ENCODE measurements around the gene AP4B1.
A peak's percentile ranks its signal among the peaks of the same experiment; 100 is the strongest.

AP4B1 gene

GRCh38 chr1:113937146-113937545 is 32.5 kb upstream of the AP4B1 start:
- peak overlapping the region; percentile 41 for H3K4me3 Mint-ChIP-seq
- H3K27me3 Mint-ChIP-seq, result no peaks in the 10 kb centered on the region
- ATAC-seq, result no peak
- DNase-seq, result no peak
- peaks cover 90% of the 10 kb centered on the region for H3K4me1 Mint-ChIP-seq
- H3K9me3 Mint-ChIP-seq, result no peaks in the 10 kb centered on the region
- peak overlapping the region; percentile 3 to 82 for H3K27ac Mint-ChIP-seq

GRCh38 chr1:113935970-113936369 is 31.4 kb upstream of the AP4B1 start:
- DNase-seq, result peak in 1 of 2 donors; percentile 26
- Mint-ChIP-seq H3K27ac (peak overlapping the region in 1 of 2 donors; percentile 7), H3K4me3 (peak overlapping the region; percentile 22 to 64), H3K4me1 (peaks cover 94% of the 10 kb centered on the region), H3K9me3 (no peaks in the 10 kb centered on the region), H3K27me3 (no peaks in the 10 kb centered on the region)
- peak; percentile 53 for ATAC-seq

- Mint-ChIP-seq H3K27ac (no peak overlapping the region), H3K4me3 (no peak overlapping the region), H3K9me3 (no peaks in the 10 kb centered on the region), H3K4me1 (peaks cover 90% of the 10 kb centered on the region), H3K27me3 (no peaks in the 10 kb centered on the region)
- DNase-seq (no peak), ATAC-seq (no peak)
Measured at GRCh38 chr1:113935176-113935575, 30.6 kb upstream of the AP4B1 start.

- H3K27ac Mint-ChIP-seq, result no peak overlapping the region
- H3K9me3 Mint-ChIP-seq, result no peaks in the 10 kb centered on the region
- H3K27me3 Mint-ChIP-seq, result no peaks in the 10 kb centered on the region
- ATAC-seq, result no peak
- H3K4me1 Mint-ChIP-seq, result peaks cover 84% of the 10 kb centered on the region
- DNase-seq, result no peak
- peak overlapping the region; percentile 11 to 91 for H3K4me3 Mint-ChIP-seq
Measured at GRCh38 chr1:113934511-113935055, 30.0 kb upstream of the AP4B1 start.

GRCh38 chr1:113934006-113934405 is 29.4 kb upstream of the AP4B1 start:
- no peaks in the 10 kb centered on the region for H3K9me3 Mint-ChIP-seq
- no peaks in the 10 kb centered on the region for H3K27me3 Mint-ChIP-seq
- H3K4me1 Mint-ChIP-seq, result peaks cover 78% of the 10 kb centered on the region
- DNase-seq (no peak), ATAC-seq (no peak)
- H3K4me3 Mint-ChIP-seq, result peak overlapping the region; percentile 91 to 95
- H3K27ac Mint-ChIP-seq, result peak overlapping the region in 1 of 2 donors; percentile 48

GRCh38 chr1:113931451-113931851 is 26.9 kb upstream of the AP4B1 start:
- DNase-seq (no peak), ATAC-seq (no peak)
- peaks cover 65% of the 10 kb centered on the region for H3K4me1 Mint-ChIP-seq
- no peaks in the 10 kb centered on the region for H3K27me3 Mint-ChIP-seq
- H3K27ac Mint-ChIP-seq, result peak overlapping the region; percentile 99
- H3K9me3 Mint-ChIP-seq, result no peaks in the 10 kb centered on the region
- peak overlapping the region; percentile 91 to 95 for H3K4me3 Mint-ChIP-seq

GRCh38 chr1:113930499-113931161 is 26.0 kb upstream of the AP4B1 start:
- Mint-ChIP-seq H3K9me3 (no peaks in the 10 kb centered on the region), H3K4me1 (peaks cover 56% of the 10 kb centered on the region), H3K4me3 (peak overlapping the region; percentile 91 to 95), H3K27me3 (no peaks in the 10 kb centered on the region), H3K27ac (peak overlapping the region; percentile 99)
- DNase-seq (peak in 1 of 2 donors; percentile 87), ATAC-seq (peak; percentile 76)

GRCh38 chr1:113929750-113930498 is 25.3 kb upstream of the AP4B1 start:
- Mint-ChIP-seq H3K27ac (peak overlapping the region; percentile 99), H3K4me3 (peak overlapping the region; percentile 91 to 95), H3K4me1 (peaks cover 52% of the 10 kb centered on the region), H3K9me3 (no peaks in the 10 kb centered on the region), H3K27me3 (no peaks in the 10 kb centered on the region)
- peak; percentile 83 to 88 for DNase-seq
- peak; percentile 71 for ATAC-seq

- Mint-ChIP-seq H3K4me3 (peak within 1 kb of the TSS; percentile 97 to 98), H3K27ac (peak within 1 kb of the TSS; percentile 100), H3K4me1 (peaks cover 48% of the 10 kb centered on the region), H3K27me3 (no peaks in the 10 kb centered on the region), H3K9me3 (no peaks in the 10 kb centered on the region)
- peak; percentile 93 to 94 for DNase-seq
- peak; percentile 67 for ATAC-seq
Measured at GRCh38 chr1:113928941-113929749, 24.5 kb upstream of the AP4B1 start, which contains the start of gene HIPK1. TSS of gene HIPK1 (plus strand) at chr1:113929324.

- no peak for ATAC-seq
- Mint-ChIP-seq H3K27ac (peak overlapping the region; percentile 100), H3K4me1 (peaks cover 40% of the 10 kb centered on the region), H3K4me3 (peak overlapping the region; percentile 97 to 98), H3K27me3 (no peaks in the 10 kb centered on the region), H3K9me3 (no peaks in the 10 kb centered on the region)
- DNase-seq, result no peak
Measured at GRCh38 chr1:113928187-113928930, 23.8 kb upstream of the AP4B1 start.

- Mint-ChIP-seq H3K27ac (no peak overlapping the region), H3K27me3 (no peaks in the 10 kb centered on the region), H3K9me3 (no peaks in the 10 kb centered on the region), H3K4me1 (peaks cover 12% of the 10 kb centered on the region), H3K4me3 (no peak overlapping the region)
- DNase-seq (no peak), ATAC-seq (no peak)
Measured at GRCh38 chr1:113924473-113924872, 19.9 kb upstream of the AP4B1 start.

GRCh38 chr1:113922957-113923356 is 18.4 kb upstream of the AP4B1 start:
- no peaks in the 10 kb centered on the region for H3K9me3 Mint-ChIP-seq
- peak overlapping the region in 1 of 2 donors; percentile 83 for H3K27ac Mint-ChIP-seq
- DNase-seq, result no peak
- ATAC-seq, result no peak
- H3K4me1 Mint-ChIP-seq, result peaks cover 5% of the 10 kb centered on the region
- H3K27me3 Mint-ChIP-seq, result no peaks in the 10 kb centered on the region
- no peak overlapping the region for H3K4me3 Mint-ChIP-seq

GRCh38 chr1:113918243-113918642 is 13.6 kb upstream of the AP4B1 start:
- Mint-ChIP-seq H3K4me3 (no peak overlapping the region), H3K4me1 (peaks cover under 1% of the 10 kb centered on the region), H3K9me3 (no peaks in the 10 kb centered on the region), H3K27me3 (no peaks in the 10 kb centered on the region), H3K27ac (peak overlapping the region in 1 of 2 donors; percentile 33)
- no peak for DNase-seq
- ATAC-seq, result no peak

- no peak overlapping the region for H3K27ac Mint-ChIP-seq
- ATAC-seq (peak; percentile 61), DNase-seq (no peak)
- no peaks in the 10 kb centered on the region for H3K27me3 Mint-ChIP-seq
- H3K4me1 Mint-ChIP-seq, result peaks cover 8% of the 10 kb centered on the region
- H3K9me3 Mint-ChIP-seq, result no peaks in the 10 kb centered on the region
- H3K4me3 Mint-ChIP-seq, result no peak overlapping the region
Measured at GRCh38 chr1:113917400-113918082, 12.9 kb upstream of the AP4B1 start.
